CD4-positive, alpha-beta T cell treated with Interleukin-1 beta for 1 hour (primary cell): Measurements from ENCODE around the gene PALLD.
"Not testable (repeated sequence)": the region's sequence is repeated elsewhere in the genome, so short reads cannot be mapped to it uniquely, and the experiment has no call there.

Experiments used
- DNase-seq, 2 donors: peaks; one replicate each; pipeline ENCODE4 v3.0.0-alpha.2; 2020 to 2022

PALLD gene

GRCh38 chr4:168496834-168497233 is at the start of gene PALLD:
TSS of gene PALLD (plus strand) at chr4:168497052.
- DNase-seq: no peak

DNA sequence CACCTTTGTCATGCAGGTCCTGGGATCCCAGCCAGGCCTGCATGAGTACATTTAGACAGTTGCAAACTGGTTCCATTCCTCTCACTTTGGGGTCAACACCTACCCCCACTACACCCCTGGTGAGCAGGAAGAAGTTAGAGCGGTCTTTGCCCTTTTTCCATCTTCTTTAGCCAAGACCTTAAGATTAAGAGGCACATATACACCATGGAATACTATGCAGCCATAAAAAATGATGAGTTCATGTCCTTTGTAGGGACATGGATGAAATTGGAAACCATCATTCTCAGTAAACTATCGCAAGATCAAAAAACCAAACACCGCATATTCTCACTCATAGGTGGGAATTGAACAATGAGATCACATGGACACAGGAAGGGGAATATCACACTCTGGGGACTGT is 47.8 kb upstream of the PALLD start:
- not testable (repeated sequence) for DNase-seq

- DNase-seq: peak in 1 of 2 donors; percentile 50
These were observed 47.0 kb upstream of the PALLD start for GRCh38 chr4:168449719-168450452.

GRCh38 chr4:168451331-168451730 is 45.5 kb upstream of the PALLD start:
- DNase-seq: peak in 1 of 2 donors; percentile 8

DNA sequence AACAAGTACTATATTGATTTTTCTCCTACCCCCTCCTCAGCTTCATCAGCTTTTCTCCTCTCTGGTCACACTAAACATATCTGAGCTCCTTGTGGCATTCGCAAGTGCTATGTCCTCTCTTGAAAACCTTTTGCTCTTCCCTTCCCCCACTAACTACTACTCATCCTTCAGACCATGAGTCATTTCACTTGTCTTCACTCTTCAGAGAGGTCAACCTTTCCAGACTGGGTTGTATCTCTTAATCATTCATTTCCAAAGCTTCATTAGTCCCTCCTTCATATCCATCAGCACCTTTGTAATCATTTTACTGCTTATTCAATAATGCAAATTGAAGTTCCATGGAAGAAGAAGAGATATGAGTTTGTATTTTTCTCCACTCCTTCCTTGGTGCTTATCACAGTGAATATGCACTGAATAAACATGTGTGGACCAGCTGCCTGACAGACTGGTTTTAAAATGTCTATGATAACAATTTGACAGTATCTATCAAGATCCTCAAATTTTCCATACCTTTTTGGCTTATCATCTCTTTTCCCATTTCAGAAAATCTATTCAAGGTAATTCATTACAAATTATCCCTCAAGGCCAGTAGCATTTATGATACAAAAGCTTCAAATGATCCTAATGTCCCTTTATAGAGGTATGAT is 45.0 kb upstream of the PALLD start:
- peak in 1 of 2 donors; percentile 4 for DNase-seq

DNA sequence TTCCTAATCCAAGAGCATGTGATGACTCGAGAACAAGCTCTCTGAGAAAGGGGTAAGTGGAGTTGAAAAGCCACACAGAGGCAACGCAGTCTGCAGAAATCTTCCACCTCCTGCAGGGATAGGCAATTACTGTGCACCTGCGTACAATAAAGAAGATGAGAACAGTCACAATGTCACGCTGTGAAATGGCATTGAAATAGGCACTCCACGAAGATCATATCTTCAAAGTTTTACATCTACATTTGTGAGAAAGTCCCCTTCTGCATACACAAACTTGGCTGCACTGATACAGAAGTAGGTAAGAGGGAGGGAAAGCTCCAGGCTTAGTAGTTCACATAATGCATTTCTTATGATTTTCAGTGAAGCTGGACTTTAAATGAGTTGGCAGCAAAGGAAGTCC is 43.7 kb upstream of the PALLD start:
- no peak for DNase-seq

GRCh38 chr4:168458256-168458655 is 38.6 kb upstream of the PALLD start:
- not testable (repeated sequence) for DNase-seq

- no peak for DNase-seq
These were observed 35.0 kb upstream of the PALLD start for GRCh38 chr4:168461821-168462220.

DNA sequence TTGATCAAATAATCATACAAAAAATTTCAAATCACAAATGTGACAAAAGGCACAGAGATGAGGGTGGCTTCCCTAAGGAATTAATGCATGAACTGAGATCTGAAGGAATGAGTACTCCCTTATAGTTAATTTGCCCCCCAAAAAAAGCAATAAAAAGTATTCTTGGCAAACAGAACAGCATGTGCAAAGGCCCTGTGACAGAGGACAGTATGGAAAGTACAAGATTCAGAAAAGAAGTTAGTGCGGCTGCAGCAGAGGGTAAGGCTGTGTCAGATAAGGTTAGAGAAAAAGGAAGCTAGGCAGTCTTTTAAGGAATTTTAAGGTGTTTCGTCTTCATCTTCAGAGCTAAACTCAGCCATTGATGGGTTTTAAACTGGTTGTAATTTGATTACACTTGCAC is 23.9 kb upstream of the PALLD start:
- no peak for DNase-seq

GRCh38 chr4:168474660-168475320 is 22.1 kb upstream of the PALLD start:
- no peak for DNase-seq

- no peak for DNase-seq
These were observed 21.1 kb upstream of the PALLD start for GRCh38 chr4:168475745-168476144.

- DNase-seq: no peak
These were observed 18.0 kb upstream of the PALLD start for GRCh38 chr4:168478868-168479267.

DNA sequence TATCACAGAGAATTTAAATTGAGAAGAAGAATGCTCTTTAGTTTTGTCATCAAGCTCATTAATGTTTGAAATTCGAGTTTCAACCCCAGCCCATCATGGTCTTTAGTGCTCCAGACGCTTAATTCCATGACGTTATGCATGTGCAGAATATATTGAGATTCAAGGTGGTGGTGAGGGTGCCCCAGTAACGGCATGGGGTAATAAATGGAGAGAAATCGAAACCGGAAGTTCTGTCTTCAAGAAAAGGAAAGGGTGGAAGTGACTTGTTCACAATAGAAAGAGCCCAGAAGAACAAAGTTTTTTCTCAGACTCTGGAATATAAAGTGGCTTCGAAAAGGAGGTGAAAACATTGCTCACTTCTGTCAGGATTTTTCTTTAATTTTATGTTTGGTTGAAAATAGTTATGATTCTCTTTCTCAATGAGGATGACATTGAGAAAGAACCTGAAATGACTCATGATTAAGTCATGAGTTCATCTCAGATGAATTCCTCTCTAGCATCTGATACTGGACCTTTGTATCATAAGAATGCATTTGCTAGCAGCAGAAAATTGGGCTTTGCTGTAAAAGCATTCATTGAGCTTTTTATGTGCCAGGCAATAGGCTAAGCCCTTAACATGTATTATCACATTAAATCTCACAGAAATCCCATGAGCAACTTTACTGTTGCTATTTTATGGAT is 15.8 kb upstream of the PALLD start:
- DNase-seq: peak; percentile 53 to 75

- no peak for DNase-seq
These were observed 13.0 kb upstream of the PALLD start for GRCh38 chr4:168483811-168484210.

DNA sequence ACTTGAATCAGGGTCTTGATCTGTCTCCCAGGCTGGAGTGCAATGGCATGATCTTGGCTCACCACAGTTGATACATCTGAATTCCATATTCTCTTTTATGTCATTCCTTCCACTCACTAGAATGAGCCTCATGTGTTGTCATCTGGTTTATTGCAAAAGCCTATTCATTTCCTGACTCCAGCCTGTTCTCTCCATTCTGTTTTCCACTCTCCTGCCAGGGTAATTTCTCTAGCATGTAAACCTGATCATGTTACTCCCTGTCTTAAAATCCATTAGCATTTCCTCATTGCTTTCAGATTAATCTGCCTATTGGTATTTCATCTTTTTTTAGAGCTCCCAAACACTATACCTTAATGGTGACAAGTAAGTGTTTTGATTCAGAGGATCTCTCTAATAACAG is 12.2 kb upstream of the PALLD start:
- DNase-seq: no peak

DNA sequence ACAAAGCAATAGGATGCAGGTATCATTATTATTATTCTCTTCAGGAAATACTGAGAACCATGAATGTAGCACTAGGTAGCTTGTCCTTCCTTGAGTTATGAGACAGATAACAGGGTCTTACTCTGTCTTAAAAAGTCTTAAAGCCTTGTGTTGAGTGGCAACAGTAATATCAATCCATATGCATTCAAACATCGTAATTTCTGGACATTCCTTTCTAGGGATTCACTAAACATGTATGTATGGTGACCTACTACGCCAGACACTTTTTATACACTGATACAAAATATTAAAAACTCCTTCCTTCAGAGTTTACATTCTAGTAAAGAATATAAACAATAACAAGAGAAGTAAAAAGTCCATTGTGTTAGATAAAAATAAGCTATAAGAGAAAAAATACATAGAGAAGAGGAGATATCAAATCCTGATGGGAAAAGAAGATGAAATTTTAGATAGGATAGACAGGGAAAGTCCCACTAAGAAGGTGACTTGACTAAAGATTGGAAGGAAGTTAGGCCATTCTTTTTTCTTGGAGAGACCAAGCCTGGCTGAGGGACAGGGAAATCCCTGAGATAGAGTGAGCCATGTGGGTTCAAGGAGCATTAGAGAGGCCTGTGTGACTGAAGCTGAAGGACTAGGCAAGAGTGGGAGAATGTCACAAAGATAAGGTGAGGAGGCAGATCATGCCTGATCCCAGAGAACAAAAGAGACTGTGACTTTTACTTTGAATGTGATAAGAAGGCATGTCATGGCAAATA is 11.5 kb upstream of the PALLD start:
- no peak for DNase-seq

DNA sequence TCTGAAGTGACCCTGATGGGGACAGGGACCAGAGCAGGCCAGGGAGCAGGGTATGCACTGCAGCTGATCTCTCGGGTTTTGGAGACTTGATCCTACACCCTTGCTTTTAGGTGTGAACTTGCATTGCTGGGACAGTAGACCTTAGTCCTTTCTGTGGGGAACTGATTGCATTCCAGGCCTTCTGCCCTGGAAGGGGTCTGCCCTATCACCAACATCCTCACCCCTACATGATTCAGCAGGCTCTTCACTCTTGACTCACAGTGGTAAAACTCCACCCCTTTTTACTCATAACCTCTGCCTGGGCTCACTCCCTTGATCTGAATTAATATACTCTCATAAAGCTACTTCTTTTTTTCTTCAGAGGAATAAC is 10.0 kb upstream of the PALLD start:
- DNase-seq: peak in 1 of 2 donors; percentile 31

GRCh38 chr4:168487282-168488035 is 9.4 kb upstream of the PALLD start:
- no peak for DNase-seq

- no peak for DNase-seq
These were observed 8.0 kb upstream of the PALLD start for GRCh38 chr4:168488869-168489274.

GRCh38 chr4:168489616-168490015 is 7.2 kb upstream of the PALLD start:
- no peak for DNase-seq

GRCh38 chr4:168490711-168491110 is 6.1 kb upstream of the PALLD start:
- no peak for DNase-seq

DNA sequence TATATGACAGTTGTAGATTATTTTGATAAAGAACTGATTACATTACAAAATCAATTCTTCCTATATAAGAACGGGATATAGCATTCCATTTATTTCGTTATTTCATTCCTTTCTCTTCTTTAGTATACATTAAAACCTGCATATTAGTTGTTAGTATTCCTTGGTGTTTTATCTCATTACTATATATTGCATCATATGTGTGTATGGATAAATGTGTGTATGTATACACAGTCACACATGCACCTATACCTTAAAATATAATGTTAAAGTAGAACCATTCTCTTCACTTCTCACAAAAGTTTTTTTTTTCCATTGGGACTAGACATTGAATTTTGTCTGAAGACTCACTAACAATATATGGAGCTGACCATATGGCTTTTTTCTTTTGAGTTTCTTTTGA is 5.3 kb upstream of the PALLD start:
- no peak for DNase-seq
